ENCODE data around the gene FTO. TPM values are rescaled to one million over a fixed set of nuclear protein-coding genes. Genes with fewer than 3 reads are reported as not detected.
A peak's percentile ranks its signal among the peaks of the same experiment; 100 is the strongest.

The FTO gene
- polyA plus RNA-seq, 1 experiment = 135 TPM

DNA sequence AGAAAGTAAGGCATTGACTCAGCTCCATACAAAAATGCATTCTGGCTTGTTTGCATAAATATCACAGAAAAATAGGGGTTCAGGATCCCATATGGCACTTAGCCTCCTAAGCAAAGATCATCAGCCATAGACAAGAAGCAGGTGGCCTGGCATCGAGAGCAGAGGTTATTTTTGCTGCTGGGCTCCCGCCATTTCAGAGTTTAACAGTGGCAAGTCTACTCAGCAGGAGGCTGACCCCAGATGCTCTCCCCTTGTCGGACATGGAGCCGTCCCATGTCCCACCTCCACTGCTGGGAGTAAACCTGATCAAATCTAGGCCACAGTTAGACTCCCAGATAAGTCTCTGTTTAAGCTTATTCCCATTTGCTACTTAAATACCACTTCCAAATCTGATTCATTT is 269.1 kb downstream of the FTO start:
- TF ChIP-seq, protein P1, sequence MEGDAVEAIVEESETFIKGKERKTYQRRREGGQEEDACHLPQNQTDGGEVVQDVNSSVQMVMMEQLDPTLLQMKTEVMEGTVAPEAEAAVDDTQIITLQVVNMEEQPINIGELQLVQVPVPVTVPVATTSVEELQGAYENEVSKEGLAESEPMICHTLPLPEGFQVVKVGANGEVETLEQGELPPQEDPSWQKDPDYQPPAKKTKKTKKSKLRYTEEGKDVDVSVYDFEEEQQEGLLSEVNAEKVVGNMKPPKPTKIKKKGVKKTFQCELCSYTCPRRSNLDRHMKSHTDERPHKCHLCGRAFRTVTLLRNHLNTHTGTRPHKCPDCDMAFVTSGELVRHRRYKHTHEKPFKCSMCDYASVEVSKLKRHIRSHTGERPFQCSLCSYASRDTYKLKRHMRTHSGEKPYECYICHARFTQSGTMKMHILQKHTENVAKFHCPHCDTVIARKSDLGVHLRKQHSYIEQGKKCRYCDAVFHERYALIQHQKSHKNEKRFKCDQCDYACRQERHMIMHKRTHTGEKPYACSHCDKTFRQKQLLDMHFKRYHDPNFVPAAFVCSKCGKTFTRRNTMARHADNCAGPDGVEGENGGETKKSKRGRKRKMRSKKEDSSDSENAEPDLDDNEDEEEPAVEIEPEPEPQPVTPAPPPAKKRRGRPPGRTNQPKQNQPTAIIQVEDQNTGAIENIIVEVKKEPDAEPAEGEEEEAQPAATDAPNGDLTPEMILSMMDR (IDR thresholded peaks at IDR 0.05; ENCODE audit: low read depth, low read length) = no peak
- no peak overlapping the region for H3K4me3 ChIP-seq (ENCODE audit: low read depth, low read length)
- ChIA-PET POLR2A (no interaction called here), CTCF (no interaction called here)
- no peaks in the 10 kb centered on the region for H3K9me3 ChIP-seq (ENCODE audit: control insufficient read depth, insufficient read depth, low read length)
- no peak overlapping the region for H3K27ac ChIP-seq (ENCODE audit: low read depth, low read length)
- no peak for DNase-seq (ENCODE audit: low read depth, low spot score)
- no peaks in the 10 kb centered on the region for H3K27me3 ChIP-seq (ENCODE audit: control insufficient read depth, insufficient read depth, low read length)

DNA sequence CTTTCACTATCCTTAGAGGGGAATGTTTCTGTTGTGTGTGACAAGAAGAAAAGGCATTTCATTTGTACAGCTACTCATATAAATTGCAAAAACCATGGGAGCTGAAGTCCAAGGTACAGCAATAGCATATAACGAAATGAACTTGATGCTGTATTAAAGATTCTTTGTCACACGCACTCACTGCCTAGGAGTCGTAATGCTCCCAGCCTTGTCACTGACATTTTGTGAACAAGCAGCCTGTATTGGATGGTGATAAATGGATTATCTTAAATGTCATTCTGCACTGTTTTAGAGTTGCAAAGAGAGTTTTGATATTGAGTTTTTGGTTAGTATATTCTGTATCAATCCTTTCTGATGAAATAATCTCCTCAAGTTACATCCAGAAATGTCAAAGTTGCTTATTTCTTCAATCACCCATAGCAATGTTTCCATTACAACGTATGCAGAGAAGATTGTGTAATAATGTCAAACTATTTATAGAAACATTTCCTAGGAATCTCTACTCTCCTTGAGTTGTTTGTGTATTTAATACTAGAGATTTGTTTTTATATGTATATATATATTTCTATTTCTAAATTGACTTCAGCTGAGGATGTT is 270.6 kb downstream of the FTO start:
- peak; percentile 10 for DNase-seq (ENCODE audit: low read depth, low spot score)
- H3K4me3 ChIP-seq (ENCODE audit: low read depth, low read length) = no peak overlapping the region
- no peak overlapping the region for H3K27ac ChIP-seq (ENCODE audit: low read depth, low read length)
- TF ChIP-seq, protein P1 (IDR thresholded peaks at IDR 0.05; ENCODE audit: low read depth, low read length) = no peak
- H3K27me3 ChIP-seq (ENCODE audit: control insufficient read depth, insufficient read depth, low read length) = no peaks in the 10 kb centered on the region
- POLR2A ChIA-PET = no interaction called here
- CTCF ChIA-PET = interaction anchor here (1.1 kb wide), 1 partner anchor 425 kb away, joined by 5 read pairs; no protein-coding TSS in a partner anchor
- no peaks in the 10 kb centered on the region for H3K9me3 ChIP-seq (ENCODE audit: control insufficient read depth, insufficient read depth, low read length)

DNA sequence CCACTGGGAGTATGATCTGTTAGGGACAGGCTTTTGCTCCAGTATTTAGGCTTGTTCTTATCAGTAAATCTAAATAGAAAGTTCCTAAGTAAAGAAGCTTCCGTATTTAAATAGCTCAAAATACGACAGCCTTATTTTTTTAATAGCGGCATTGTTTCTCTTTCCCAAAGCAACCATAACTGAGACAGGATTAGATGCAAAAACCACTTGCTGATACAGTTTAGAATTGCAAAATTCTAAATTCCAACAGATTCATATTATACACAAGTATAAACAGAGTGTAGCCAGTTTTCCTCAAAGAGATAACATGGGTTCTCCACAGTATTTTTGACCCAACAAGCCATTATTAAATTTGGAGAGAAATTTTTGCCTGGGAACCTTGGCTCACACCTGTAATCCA is 276.7 kb downstream of the FTO start:
- ChIA-PET POLR2A (no interaction called here), CTCF (no interaction called here)
- Histone ChIP-seq H3K9me3 (ENCODE audit: control insufficient read depth, insufficient read depth, low read length) (no peaks in the 10 kb centered on the region), H3K27me3 (ENCODE audit: control insufficient read depth, insufficient read depth, low read length) (no peaks in the 10 kb centered on the region), H3K4me3 (ENCODE audit: low read depth, low read length) (no peak overlapping the region), H3K27ac (ENCODE audit: low read depth, low read length) (no peak overlapping the region)
- TF ChIP-seq, protein P1 (IDR thresholded peaks at IDR 0.05; ENCODE audit: low read depth, low read length) = no peak
- DNase-seq (ENCODE audit: low read depth, low spot score) = no peak

DNA sequence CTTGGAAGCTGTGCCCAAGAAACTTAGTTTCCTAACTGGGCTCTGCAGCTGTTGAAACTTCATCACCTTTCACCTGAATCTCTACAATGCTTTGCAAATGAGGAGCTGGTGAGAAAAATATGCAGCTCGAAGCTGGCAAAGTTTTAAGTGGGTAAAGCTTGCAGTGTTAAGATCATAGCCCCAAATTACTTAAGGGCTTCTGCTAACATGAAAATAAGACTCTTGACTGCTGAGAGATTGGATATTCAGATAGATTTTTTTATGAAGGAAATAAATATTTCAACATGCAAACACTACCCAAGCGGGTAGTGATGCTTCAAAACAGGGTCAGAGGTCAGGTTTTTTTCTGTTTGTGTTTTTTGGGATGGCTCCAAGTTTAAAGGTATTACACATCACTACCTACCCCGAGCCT is 278.7 kb downstream of the FTO start:
- H3K4me3 ChIP-seq (ENCODE audit: low read depth, low read length) = no peak overlapping the region
- H3K27ac ChIP-seq (ENCODE audit: low read depth, low read length) = no peak overlapping the region
- ChIA-PET CTCF (interaction anchor here (1.2 kb wide), 1 partner anchor 209 kb away, joined by 3 read pairs; no protein-coding TSS in a partner anchor), POLR2A (no interaction called here)
- no peak for DNase-seq (ENCODE audit: low read depth, low spot score)
- no peaks in the 10 kb centered on the region for H3K27me3 ChIP-seq (ENCODE audit: control insufficient read depth, insufficient read depth, low read length)
- H3K9me3 ChIP-seq (ENCODE audit: control insufficient read depth, insufficient read depth, low read length) = no peaks in the 10 kb centered on the region
- TF ChIP-seq, protein P1 (IDR thresholded peaks at IDR 0.05; ENCODE audit: low read depth, low read length) = no peak

DNA sequence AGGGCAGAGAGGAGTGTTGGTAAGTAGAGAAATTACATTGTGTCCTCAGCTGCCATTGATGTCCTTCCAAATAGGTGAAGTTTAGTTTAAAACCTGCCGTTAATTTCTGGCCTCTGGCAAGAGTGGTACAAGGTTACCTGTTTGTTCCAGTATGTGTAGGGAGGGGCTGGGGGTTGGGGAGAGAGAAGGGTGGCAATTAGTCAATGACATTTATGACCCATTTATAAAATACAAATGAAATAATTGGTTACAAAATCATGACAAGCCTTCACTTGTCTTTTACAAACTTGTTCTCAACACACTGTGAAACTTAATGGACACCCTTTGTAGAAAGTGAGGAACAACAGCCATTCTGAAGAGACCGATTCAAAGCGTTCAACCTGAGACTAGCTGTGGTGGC is 281.0 kb downstream of the FTO start:
- no peaks in the 10 kb centered on the region for H3K27me3 ChIP-seq (ENCODE audit: control insufficient read depth, insufficient read depth, low read length)
- H3K9me3 ChIP-seq (ENCODE audit: control insufficient read depth, insufficient read depth, low read length) = no peaks in the 10 kb centered on the region
- POLR2A ChIA-PET = no interaction called here
- TF ChIP-seq, protein P1 (IDR thresholded peaks at IDR 0.05; ENCODE audit: low read depth, low read length) = no peak
- CTCF ChIA-PET = no interaction called here
- H3K27ac ChIP-seq (ENCODE audit: low read depth, low read length) = no peak overlapping the region
- no peak for DNase-seq (ENCODE audit: low read depth, low spot score)
- no peak overlapping the region for H3K4me3 ChIP-seq (ENCODE audit: low read depth, low read length)

Measured in AG04450 (cell line).